ENCODE results near the gene H1-8. TPM values are rescaled to one million over a fixed set of nuclear protein-coding genes. Genes with fewer than 3 reads are reported as not detected.
"Not testable (repeated sequence)": the region's sequence is repeated elsewhere in the genome, so short reads cannot be mapped to it uniquely, and the experiment has no call there.

Gene H1-8
- not detected in 2 replicates for total RNA-seq (2014; rRNA removed; shearing (Covaris generic))

DNA sequence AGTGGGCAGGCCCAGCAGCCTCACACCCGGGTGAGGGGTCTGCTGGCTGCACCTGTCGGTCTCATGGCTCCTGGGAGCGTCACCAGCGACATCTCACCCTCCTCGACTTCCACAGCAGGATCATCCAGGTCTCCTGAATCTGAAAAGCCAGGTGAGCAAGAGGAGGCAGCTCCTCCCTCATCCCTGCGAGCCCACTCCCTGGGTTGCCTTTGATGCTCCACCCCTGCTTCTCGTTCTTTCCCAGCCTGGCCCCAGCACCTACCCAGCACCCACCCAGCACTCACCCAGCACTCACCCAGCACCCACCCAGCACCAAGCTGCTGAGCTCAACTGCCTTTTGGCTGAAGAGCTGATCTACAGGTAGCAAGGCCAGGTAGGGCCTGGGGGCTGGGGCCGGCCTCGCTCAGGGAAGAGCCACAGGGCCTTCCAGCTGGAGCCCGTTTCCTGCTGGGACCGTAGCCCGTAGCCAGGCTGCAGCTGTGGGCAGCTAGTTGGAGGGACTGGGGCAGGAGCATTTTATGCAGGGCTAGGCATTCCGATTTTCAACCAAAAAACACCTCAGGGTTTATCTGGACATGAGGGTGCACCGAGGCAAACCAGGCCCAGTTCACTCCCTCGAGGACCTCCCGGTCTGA, at the start of gene H1-8:
TSS of gene H1-8 (plus strand) at position 20 of the 635 bp plus-strand sequence. CDS start at position 64, 44 bp downstream.
- Histone ChIP-seq H3K27me3 (ENCODE audit: control insufficient read depth, insufficient read depth, low read length) (no peaks in the 10 kb centered on the region), H3K36me3 (replicated peaks; ENCODE audit: control insufficient read depth, insufficient read depth, low read length) (no peaks in the 10 kb centered on the region), H3K4me3 (ENCODE audit: insufficient read depth, low read depth, low read length) (no peak within 1 kb of the TSS)
- DNase-seq: peak; percentile 70

- Histone ChIP-seq H3K27me3 (ENCODE audit: control insufficient read depth, insufficient read depth, low read length) (no peaks in the 10 kb centered on the region), H3K36me3 (replicated peaks; ENCODE audit: control insufficient read depth, insufficient read depth, low read length) (peaks cover 2% of the 10 kb centered on the region; the same call in 1 of the 2 replicates), H3K4me3 (ENCODE audit: insufficient read depth, low read depth, low read length) (no peak overlapping the region)
- DNase-seq: no peak
Observed at GRCh38 chr3:129493206-129493605, 49.8 kb upstream of the H1-8 start.

DNA sequence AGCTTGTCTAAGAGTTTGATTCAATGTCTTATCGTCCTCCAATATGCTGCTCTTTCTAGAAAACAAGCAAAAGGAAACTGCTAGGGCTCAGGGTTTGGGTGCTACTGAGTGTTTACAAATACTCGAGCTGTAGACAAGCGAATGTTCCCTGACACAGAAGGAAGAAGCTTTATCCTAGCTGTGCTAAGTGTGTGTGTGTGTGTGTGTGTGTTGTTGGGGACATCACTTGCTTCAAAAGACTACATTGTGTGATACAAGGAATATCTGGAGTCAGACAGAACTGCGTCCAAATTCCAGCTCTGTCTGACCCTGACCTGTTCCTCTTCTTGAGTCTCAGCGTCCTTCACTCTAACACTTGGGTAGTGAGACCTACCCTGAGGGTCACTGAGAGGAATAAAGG, 48.5 kb upstream of the H1-8 start:
- DNase-seq; H3K36me3 ChIP-seq (replicated peaks; ENCODE audit: control insufficient read depth, insufficient read depth, low read length); H3K4me3 ChIP-seq (ENCODE audit: insufficient read depth, low read depth, low read length); H3K27me3 ChIP-seq (ENCODE audit: control insufficient read depth, insufficient read depth, low read length): not testable (repeated sequence)

- DNase-seq; H3K27me3 ChIP-seq (ENCODE audit: control insufficient read depth, insufficient read depth, low read length); H3K4me3 ChIP-seq (ENCODE audit: insufficient read depth, low read depth, low read length); H3K36me3 ChIP-seq (replicated peaks; ENCODE audit: control insufficient read depth, insufficient read depth, low read length): not testable (repeated sequence)
Observed at GRCh38 chr3:129495006-129495639, 47.9 kb upstream of the H1-8 start.

GRCh38 chr3:129497876-129498275, 45.1 kb upstream of the H1-8 start:
- not testable (repeated sequence) for H3K36me3 ChIP-seq (replicated peaks; ENCODE audit: control insufficient read depth, insufficient read depth, low read length); DNase-seq; H3K27me3 ChIP-seq (ENCODE audit: control insufficient read depth, insufficient read depth, low read length); H3K4me3 ChIP-seq (ENCODE audit: insufficient read depth, low read depth, low read length)

GRCh38 chr3:129498603-129499488, 44.1 kb upstream of the H1-8 start:
- not testable (repeated sequence) for H3K4me3 ChIP-seq (ENCODE audit: insufficient read depth, low read depth, low read length); DNase-seq; H3K36me3 ChIP-seq (replicated peaks; ENCODE audit: control insufficient read depth, insufficient read depth, low read length); H3K27me3 ChIP-seq (ENCODE audit: control insufficient read depth, insufficient read depth, low read length)

GRCh38 chr3:129499604-129500333, 43.2 kb upstream of the H1-8 start:
- not testable (repeated sequence) for H3K27me3 ChIP-seq (ENCODE audit: control insufficient read depth, insufficient read depth, low read length); DNase-seq; H3K4me3 ChIP-seq (ENCODE audit: insufficient read depth, low read depth, low read length); H3K36me3 ChIP-seq (replicated peaks; ENCODE audit: control insufficient read depth, insufficient read depth, low read length)

DNA sequence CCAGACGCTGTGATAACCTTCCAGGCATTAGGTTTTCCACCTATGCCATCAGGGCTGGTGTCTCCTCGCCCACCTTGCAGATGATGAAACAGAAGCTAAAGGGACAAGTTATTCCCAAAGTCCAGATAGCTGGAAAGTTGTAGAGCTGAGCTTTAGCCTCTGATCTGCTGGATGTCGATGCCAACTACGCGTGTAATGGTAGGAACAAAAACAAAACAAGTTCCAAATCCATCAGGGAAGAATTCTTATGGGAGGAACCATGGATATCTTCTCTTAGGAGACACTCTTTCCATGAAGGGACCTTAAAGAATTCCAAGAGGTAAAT, 42.7 kb upstream of the H1-8 start:
- no peak for DNase-seq
- Histone ChIP-seq H3K27me3 (ENCODE audit: control insufficient read depth, insufficient read depth, low read length) (no peaks in the 10 kb centered on the region), H3K36me3 (replicated peaks; ENCODE audit: control insufficient read depth, insufficient read depth, low read length) (peaks cover 5% of the 10 kb centered on the region), H3K4me3 (ENCODE audit: insufficient read depth, low read depth, low read length) (no peak overlapping the region)

GRCh38 chr3:129501630-129502029, 41.3 kb upstream of the H1-8 start:
- Histone ChIP-seq H3K27me3 (ENCODE audit: control insufficient read depth, insufficient read depth, low read length) (no peaks in the 10 kb centered on the region), H3K36me3 (replicated peaks; ENCODE audit: control insufficient read depth, insufficient read depth, low read length) (peaks cover 5% of the 10 kb centered on the region)
- DNase-seq: no peak

GRCh38 chr3:129502641-129503408, 40.1 kb upstream of the H1-8 start:
- Histone ChIP-seq H3K36me3 (replicated peaks; ENCODE audit: control insufficient read depth, insufficient read depth, low read length) (peaks cover 5% of the 10 kb centered on the region), H3K4me3 (ENCODE audit: insufficient read depth, low read depth, low read length) (no peak overlapping the region), H3K27me3 (ENCODE audit: control insufficient read depth, insufficient read depth, low read length) (no peaks in the 10 kb centered on the region)
- no peak for DNase-seq

More at GRCh38 chr3:129501630-129502029, 41.3 kb upstream of the H1-8 start:
- H3K4me3 ChIP-seq (ENCODE audit: insufficient read depth, low read depth, low read length): no peak overlapping the region

DNA sequence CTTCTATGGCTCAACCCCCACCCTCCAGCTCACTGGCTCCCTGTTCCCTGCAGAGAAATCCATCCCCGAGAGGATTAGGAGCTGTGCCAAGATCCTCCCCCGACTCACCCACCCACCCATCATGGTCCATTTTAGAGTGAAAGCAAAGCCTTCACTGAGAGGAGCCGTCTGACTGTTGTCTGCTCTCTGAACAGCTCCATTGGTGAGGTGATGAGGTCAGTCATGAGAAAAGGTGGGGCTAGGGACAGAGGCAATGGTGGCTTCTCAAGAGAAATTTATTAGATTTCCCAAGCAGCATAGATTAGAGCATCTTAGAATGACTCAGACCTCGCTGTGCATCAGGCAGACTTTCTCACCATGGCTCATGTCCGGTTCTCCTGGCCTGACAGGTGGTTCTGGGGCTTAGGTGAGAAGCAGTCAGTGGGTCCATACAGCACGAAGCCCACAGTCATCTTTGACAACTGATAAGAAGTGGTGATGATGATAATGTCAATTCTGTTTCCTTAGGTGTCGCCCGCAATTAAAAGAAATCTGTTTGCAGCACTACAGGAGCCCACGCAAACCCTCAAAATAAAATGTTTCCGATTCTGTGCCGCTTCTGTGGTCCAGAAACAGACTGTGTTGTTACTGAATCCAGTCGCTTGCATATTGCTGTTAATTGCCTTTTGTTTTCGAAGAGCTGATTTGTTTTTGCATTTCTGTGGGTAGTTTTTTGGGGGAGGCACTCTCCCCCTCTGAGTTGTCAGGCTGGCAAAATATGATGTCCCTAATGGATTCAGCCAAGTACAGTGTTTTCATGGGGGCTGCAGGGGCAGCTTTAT, 39.3 kb upstream of the H1-8 start:
- H3K36me3 ChIP-seq (replicated peaks; ENCODE audit: control insufficient read depth, insufficient read depth, low read length): peaks cover 5% of the 10 kb centered on the region
- H3K4me3 ChIP-seq (ENCODE audit: insufficient read depth, low read depth, low read length): no peak overlapping the region
- DNase-seq: no peak
- no peaks in the 10 kb centered on the region for H3K27me3 ChIP-seq (ENCODE audit: control insufficient read depth, insufficient read depth, low read length)

DNA sequence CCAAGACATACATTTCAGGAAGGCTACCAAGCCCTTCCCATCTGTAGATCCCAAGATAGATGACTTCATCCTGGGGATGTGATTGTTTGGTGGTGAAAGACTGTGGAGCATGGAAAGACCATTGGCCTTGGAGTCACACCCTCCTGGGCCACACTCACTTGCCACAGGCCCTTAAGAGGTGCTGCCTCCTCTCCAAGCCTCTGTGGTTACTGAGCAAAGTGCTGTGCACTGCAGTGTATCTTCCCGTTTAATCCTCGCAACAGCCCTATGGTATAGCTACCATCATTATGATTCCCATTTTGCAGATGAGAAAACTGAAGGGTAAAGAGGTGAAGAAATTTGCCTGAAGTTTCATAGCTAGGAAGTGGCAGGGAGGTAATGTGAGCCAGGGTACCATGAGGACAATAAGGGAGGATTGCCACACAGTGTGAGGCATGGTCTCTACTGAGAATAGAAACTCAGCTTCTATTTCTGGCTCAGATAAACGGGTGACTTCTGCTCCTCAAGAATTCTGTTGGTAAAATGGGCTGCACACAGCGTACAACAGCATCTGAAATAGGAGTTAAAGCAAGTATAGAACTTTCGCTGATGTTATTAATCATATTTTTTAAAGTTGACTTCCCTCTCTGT, 38.4 kb upstream of the H1-8 start:
- Histone ChIP-seq H3K27me3 (ENCODE audit: control insufficient read depth, insufficient read depth, low read length) (no peaks in the 10 kb centered on the region), H3K4me3 (ENCODE audit: insufficient read depth, low read depth, low read length) (no peak overlapping the region), H3K36me3 (replicated peaks; ENCODE audit: control insufficient read depth, insufficient read depth, low read length) (peaks cover 5% of the 10 kb centered on the region)
- no peak for DNase-seq

DNA sequence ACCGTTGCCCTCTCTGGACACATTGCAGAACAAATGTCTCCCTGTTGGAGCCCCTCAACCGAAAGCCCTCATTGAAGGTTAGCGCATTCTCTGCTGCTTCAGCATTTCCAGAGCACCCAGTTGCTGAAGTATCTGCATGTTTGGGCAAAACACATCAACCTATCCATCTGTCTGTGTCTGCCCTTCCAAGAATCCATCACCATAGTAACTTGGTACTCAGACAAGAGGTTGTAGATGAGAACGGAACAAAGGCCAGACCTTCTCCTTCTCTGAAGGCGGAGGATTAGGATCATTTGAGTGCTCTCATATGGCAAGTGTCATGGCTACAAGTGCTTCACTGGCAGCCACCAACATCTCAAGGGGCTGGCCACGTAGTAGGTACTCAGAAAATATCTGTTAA, 37.6 kb upstream of the H1-8 start:
- H3K36me3 ChIP-seq (replicated peaks; ENCODE audit: control insufficient read depth, insufficient read depth, low read length): peaks cover 5% of the 10 kb centered on the region
- no peak for DNase-seq
- H3K27me3 ChIP-seq (ENCODE audit: control insufficient read depth, insufficient read depth, low read length): no peaks in the 10 kb centered on the region
- no peak overlapping the region for H3K4me3 ChIP-seq (ENCODE audit: insufficient read depth, low read depth, low read length)
